WERI-Rb-1 (cell line): Measurements from ENCODE around the gene TBCK.

Experiments used
- DNase-seq: peaks from one replicate; pipeline ENCODE4 v3.0.0-alpha.2; 2020
- H3K27ac ChIP-seq: fragments of 250-450 bp; sonication (Bioruptor Pico); 2 replicates; pipeline ENCODE4 v1.5.1; 2020; ENCODE audit warnings: mild to moderate bottlenecking, moderate library complexity
- H3K27me3 ChIP-seq: fragments of 250-450 bp; sonication (Bioruptor Pico); 2 replicates; pipeline ENCODE4 v1.5.1; 2021; ENCODE audit warnings: mild to moderate bottlenecking, low read depth, moderate library complexity; ENCODE audit not compliant: insufficient read depth, severe bottlenecking
- H3K36me3 ChIP-seq: fragments of 250-450 bp; sonication (Bioruptor Pico); 2 replicates; pipeline ENCODE4 v1.5.1; 2020; ENCODE audit warnings: mild to moderate bottlenecking, moderate library complexity
- H3K4me3 ChIP-seq: 2 replicates; pipeline ENCODE4 v1.5.1; 2011; ENCODE audit warnings: low read depth, mild to moderate bottlenecking, control low read depth, low read length
- H3K9me3 ChIP-seq: fragments of 250-450 bp; sonication (Bioruptor Pico); 2 replicates; pipeline ENCODE4 v1.5.1; 2021; ENCODE audit warnings: mild to moderate bottlenecking, moderate library complexity; ENCODE audit not compliant: severe bottlenecking
- CTCF ChIP-seq: IDR thresholded peaks from 2 replicates; pipeline ENCODE4 v1.5.1; 2011; ENCODE audit warnings: low read depth, mild to moderate bottlenecking, control low read depth, inconsistent platforms, low read length

The TBCK gene

GRCh38 chr4:106291678-106292077 lies 24.3 kb downstream of the TBCK start:
- peaks cover 33% of the 10 kb centered on the region for H3K36me3 ChIP-seq
- DNase-seq, result no peak
- H3K27ac ChIP-seq, result no peak overlapping the region
- H3K9me3 ChIP-seq, result no peaks in the 10 kb centered on the region
- no peaks in the 10 kb centered on the region for H3K27me3 ChIP-seq
- no peak overlapping the region for H3K4me3 ChIP-seq
- TF ChIP-seq CTCF, result no peak

DNA sequence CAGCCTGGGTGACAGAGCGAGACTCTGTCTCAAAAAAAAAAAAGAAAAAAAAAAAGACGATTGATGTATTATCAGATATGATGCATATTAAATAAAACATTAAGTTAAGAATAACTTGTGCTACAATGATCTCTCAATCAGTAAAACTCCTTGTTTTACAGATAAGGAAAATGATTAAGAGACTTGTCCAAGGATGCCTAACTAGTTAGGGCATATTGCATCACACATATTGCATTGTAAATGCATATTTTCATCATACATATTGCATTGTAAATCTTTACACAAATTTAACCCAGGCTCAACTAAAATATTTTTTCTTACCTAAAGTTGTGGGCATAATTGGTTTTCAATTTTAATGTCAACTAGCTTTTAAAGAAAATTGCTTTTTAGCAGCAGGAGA lies 26.3 kb downstream of the TBCK start:
- Histone ChIP-seq H3K9me3 (no peaks in the 10 kb centered on the region), H3K36me3 (peaks cover 27% of the 10 kb centered on the region), H3K4me3 (no peak overlapping the region), H3K27me3 (no peaks in the 10 kb centered on the region), H3K27ac (no peak overlapping the region)
- TF ChIP-seq CTCF, result no peak
- no peak for DNase-seq

DNA sequence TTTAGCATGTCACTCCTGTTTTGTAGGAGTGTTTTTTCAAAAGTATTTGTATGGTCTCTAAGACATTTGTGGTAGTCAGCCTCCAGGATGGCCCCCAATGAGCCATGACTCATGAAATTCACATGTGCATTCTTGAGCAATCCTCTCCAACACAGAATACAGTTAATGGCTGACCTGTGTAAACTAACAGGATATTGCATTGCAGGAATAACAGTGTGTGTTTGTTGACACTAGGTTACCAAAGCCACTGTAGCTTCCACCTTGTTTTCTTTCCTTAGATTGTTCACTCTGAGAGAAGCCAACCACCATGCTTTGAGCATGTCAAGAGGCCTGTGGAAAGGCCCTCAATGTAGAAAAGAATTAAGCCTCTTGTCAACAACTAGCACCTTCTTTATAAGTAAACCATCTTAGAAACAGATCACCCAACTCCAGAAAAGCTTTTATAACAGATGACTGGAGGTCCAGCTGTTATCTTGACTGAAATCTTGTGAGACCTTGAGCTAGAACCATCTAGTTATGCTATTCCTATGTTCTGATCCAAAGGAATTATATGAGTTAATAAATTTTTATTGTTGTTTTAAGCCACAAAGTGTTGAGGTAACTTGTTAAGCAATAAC lies 28.5 kb downstream of the TBCK start:
- Histone ChIP-seq H3K27ac (no peak overlapping the region), H3K36me3 (peaks cover 17% of the 10 kb centered on the region), H3K27me3 (no peaks in the 10 kb centered on the region), H3K4me3 (no peak overlapping the region), H3K9me3 (no peaks in the 10 kb centered on the region)
- no peak for TF ChIP-seq CTCF
- DNase-seq, result no peak

DNA sequence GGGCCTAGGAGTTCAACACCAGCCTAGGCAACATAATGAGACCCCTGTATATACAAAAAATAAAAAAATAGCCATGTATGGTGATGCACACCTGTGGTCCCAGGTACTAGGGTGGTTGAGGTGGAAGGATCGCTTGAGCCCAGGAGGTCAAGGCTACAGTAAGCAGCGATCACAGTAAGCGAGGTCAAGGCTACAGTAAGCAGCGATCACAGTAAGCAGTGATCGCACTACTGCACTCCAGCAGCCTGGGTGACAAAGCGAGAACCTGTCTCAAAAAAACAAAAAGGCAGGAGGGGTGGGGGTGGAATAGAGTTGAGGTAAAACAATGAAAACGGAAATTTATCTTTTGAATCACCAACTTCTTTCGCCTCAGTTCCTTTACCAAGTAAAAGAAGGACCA lies 29.4 kb downstream of the TBCK start:
- no peaks in the 10 kb centered on the region for H3K9me3 ChIP-seq
- H3K4me3 ChIP-seq, result no peak overlapping the region
- H3K27ac ChIP-seq, result no peak overlapping the region
- TF ChIP-seq CTCF, result no peak
- no peak for DNase-seq
- no peaks in the 10 kb centered on the region for H3K27me3 ChIP-seq
- peaks cover 19% of the 10 kb centered on the region for H3K36me3 ChIP-seq

DNA sequence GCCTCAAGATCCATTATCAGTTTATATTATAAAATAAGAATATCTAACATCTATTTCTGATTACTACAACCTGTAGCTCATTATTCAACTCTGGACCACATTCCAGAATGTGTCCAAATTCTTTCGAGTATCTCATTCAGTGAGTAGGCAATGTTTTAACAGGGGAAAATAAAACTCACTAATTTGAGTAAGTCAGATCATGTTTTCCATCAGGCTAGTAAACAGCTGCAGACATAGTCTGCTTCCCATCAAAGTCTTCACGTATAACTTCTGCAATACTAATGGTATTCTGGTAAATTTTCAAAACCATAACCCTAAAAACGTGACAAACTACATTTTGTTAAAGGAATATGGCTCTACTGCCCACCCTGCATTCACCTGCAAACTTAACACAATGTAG lies 31.8 kb downstream of the TBCK start:
- Histone ChIP-seq H3K27me3 (no peaks in the 10 kb centered on the region), H3K36me3 (peaks cover 9% of the 10 kb centered on the region), H3K4me3 (no peak overlapping the region), H3K9me3 (no peaks in the 10 kb centered on the region), H3K27ac (no peak overlapping the region)
- no peak for TF ChIP-seq CTCF
- DNase-seq, result no peak

DNA sequence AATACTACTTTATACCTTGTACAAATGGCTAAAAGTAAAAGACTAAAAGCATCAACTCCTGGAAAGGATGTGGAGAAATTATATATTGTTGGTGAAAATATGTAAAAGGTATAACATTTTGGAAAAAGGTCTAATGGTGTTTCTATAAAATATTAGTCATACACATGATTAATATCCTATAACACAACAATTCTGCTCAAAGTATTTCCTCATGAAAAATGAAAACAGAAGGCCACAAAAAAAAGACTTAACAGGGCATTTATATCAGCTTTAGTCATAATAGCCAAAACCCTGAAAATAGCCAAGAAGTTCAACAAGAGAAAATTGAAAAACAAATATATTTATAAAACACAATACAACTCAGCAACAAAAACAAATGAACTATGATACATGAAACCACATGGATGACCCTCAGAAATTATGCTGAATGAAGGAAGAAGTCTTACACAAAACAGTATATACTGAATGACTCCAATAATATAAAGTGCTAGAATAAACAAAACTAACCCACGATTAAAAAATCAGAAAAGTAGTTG lies 38.8 kb downstream of the TBCK start:
- no peaks in the 10 kb centered on the region for H3K36me3 ChIP-seq
- no peak overlapping the region for H3K27ac ChIP-seq
- TF ChIP-seq CTCF, result no peak
- H3K9me3 ChIP-seq, result no peaks in the 10 kb centered on the region
- no peak for DNase-seq
- no peaks in the 10 kb centered on the region for H3K27me3 ChIP-seq
- H3K4me3 ChIP-seq, result no peak overlapping the region
